NCI-H82 treated with DMSO at 0.1 percent for 48 hours (cell line): ENCODE results near the gene CMTM3.
"Not testable (repeated sequence)": the region's sequence is repeated elsewhere in the genome, so short reads cannot be mapped to it uniquely, and the experiment has no call there.

Experiments
- DNase-seq: peaks from one replicate; lab custom pipeline; 2025; ENCODE audit not compliant: unreplicated experiment; lab: John Stamatoyannopoulos, UW

Gene CMTM3

GRCh38 chr16:66631558-66631957, 27.1 kb downstream of the CMTM3 start:
- not testable (repeated sequence) for DNase-seq

GRCh38 chr16:66634527-66635196, 30.2 kb downstream of the CMTM3 start:
- DNase-seq, result no peak

- DNase-seq, result no peak
These were observed 30.9 kb downstream of the CMTM3 start for GRCh38 chr16:66635406-66635805.

GRCh38 chr16:66636199-66636598, 31.7 kb downstream of the CMTM3 start:
- no peak for DNase-seq

GRCh38 chr16:66637806-66638205, 33.3 kb downstream of the CMTM3 start:
- no peak for DNase-seq

GRCh38 chr16:66639091-66639885, 34.8 kb downstream of the CMTM3 start:
- DNase-seq, result no peak

- DNase-seq, result no peak
These were observed 36.3 kb downstream of the CMTM3 start for GRCh38 chr16:66640724-66641314.

GRCh38 chr16:66641387-66641786, 36.9 kb downstream of the CMTM3 start:
- DNase-seq, result no peak

GRCh38 chr16:66647866-66648265, 43.4 kb downstream of the CMTM3 start:
- no peak for DNase-seq

- DNase-seq, result no peak
These were observed 44.7 kb downstream of the CMTM3 start for GRCh38 chr16:66649167-66649566.

- DNase-seq, result no peak
These were observed 45.2 kb downstream of the CMTM3 start for GRCh38 chr16:66649636-66650205.

GRCh38 chr16:66650707-66651473, 46.4 kb downstream of the CMTM3 start:
- peak; percentile 66 for DNase-seq

- no peak for DNase-seq
These were observed 46.9 kb downstream of the CMTM3 start for GRCh38 chr16:66651474-66651765.

- DNase-seq, result no peak
These were observed 47.5 kb downstream of the CMTM3 start for GRCh38 chr16:66651965-66652364.

GRCh38 chr16:66652661-66653360, 48.3 kb downstream of the CMTM3 start:
- no peak for DNase-seq

- no peak for DNase-seq
These were observed 49.3 kb downstream of the CMTM3 start for GRCh38 chr16:66653581-66654350.

GRCh38 chr16:66656547-66656946, 52.0 kb downstream of the CMTM3 start:
- no peak for DNase-seq

GRCh38 chr16:66658143-66658859, 53.8 kb downstream of the CMTM3 start:
- DNase-seq, result no peak

GRCh38 chr16:66658860-66659190, 54.3 kb downstream of the CMTM3 start:
- no peak for DNase-seq
